Neural cell (in vitro differentiated cells): ENCODE data around the gene ZFP69. TPM values are rescaled to one million over a fixed set of nuclear protein-coding genes. Genes with fewer than 3 reads are reported as not detected.

Experiments
- H2AFZ ChIP-seq: fragments of 200-600, 300-800 bp; sonication (generic), shearing (Covaris generic); 2 replicates; pipeline ENCODE4 v1.6.0; 2014; ENCODE audit warnings: low read depth, mild to moderate bottlenecking, antibody characterized with exemption, low read length, moderate library complexity
- H3F3A ChIP-seq: fragments of 200-600 bp; shearing (Covaris generic); 2 replicates; pipeline ENCODE4 v1.6.1; 2016; ENCODE audit warnings: mild to moderate bottlenecking, moderate library complexity, mixed read lengths, antibody characterized with exemption, low read length; ENCODE audit not compliant: insufficient read depth, poor library complexity, severe bottlenecking
- H3K27ac ChIP-seq: fragments of 200-600, 300-800 bp; sonication (generic), shearing (Covaris generic); 2 replicates; pipeline ENCODE4 v1.5.1; 2014; ENCODE audit warnings: mild to moderate bottlenecking, low read length, moderate library complexity
- H3K27me3 ChIP-seq: fragments of 300-800, 200-600 bp; sonication (generic), shearing (Covaris generic); 2 replicates; pipeline ENCODE4 v1.6.0; 2014; ENCODE audit warnings: mild to moderate bottlenecking, low read depth, low read length, moderate library complexity; ENCODE audit not compliant: insufficient read depth
- H3K36me3 ChIP-seq: fragments of 300-800, 200-600 bp; sonication (generic), shearing (Covaris generic); 2 replicates; pipeline ENCODE4 v1.5.1; 2014; ENCODE audit warnings: mild to moderate bottlenecking, antibody characterized with exemption, low read length, moderate library complexity; ENCODE audit not compliant: insufficient read depth
- H3K4me2 ChIP-seq: fragments of 300-800, 200-600 bp; sonication (generic), shearing (Covaris generic); 2 replicates; pipeline ENCODE4 v1.6.0; 2014; ENCODE audit warnings: mild to moderate bottlenecking, low read length
- H3K4me3 ChIP-seq: fragments of 300-800, 200-600 bp; sonication (generic), shearing (Covaris generic); 2 replicates; pipeline ENCODE4 v1.5.1; 2014; ENCODE audit warnings: mild to moderate bottlenecking, low read length, moderate library complexity
- H3K79me2 ChIP-seq: fragments of 200-600 bp; shearing (Covaris generic); replicated peaks from 2 replicates; pipeline ENCODE4 v1.6.0; 2014; ENCODE audit warnings: mild to moderate bottlenecking, low read length, moderate library complexity; ENCODE audit not compliant: insufficient read depth
- H3K9ac ChIP-seq: fragments of 300-800, 200-600 bp; sonication (generic), shearing (Covaris generic); 2 replicates; pipeline ENCODE4 v1.6.1; 2016; ENCODE audit warnings: mild to moderate bottlenecking, low read length, mixed read lengths
- H3K9me2 ChIP-seq: fragments of 200-600 bp; shearing (Covaris generic); 2 replicates; pipeline ENCODE4 v1.6.1; 2016; ENCODE audit warnings: mild to moderate bottlenecking, low read length, mixed read lengths; ENCODE audit not compliant: insufficient read depth
- H3K9me3 ChIP-seq: fragments of 200-600, 300-800 bp; sonication (generic), shearing (Covaris generic); 2 replicates; pipeline ENCODE4 v1.6.1; 2016; ENCODE audit warnings: mild to moderate bottlenecking, mixed run types, low read length, moderate library complexity, mixed read lengths
- H4K20me1 ChIP-seq: fragments of 200-600 bp; shearing (Covaris generic); 2 replicates; pipeline ENCODE4 v1.6.1; 2016; ENCODE audit warnings: mild to moderate bottlenecking, mixed run types; ENCODE audit not compliant: insufficient read depth
- EP300 ChIP-seq: fragments of 450-650 bp; conservative IDR thresholded peaks from 2 replicates; pipeline ENCODE4 v1.6.1; 2014; ENCODE audit warnings: antibody characterized with exemption, mild to moderate bottlenecking, moderate library complexity; ENCODE audit not compliant: poor library complexity, severe bottlenecking
- EZH2 ChIP-seq: fragments of 200-600, 300-800 bp; shearing (Covaris generic), sonication (generic); IDR thresholded peaks from 2 replicates; pipeline ENCODE4 v1.6.1; 2014; ENCODE audit warnings: antibody characterized with exemption, low read length, borderline replicate concordance, mild to moderate bottlenecking; ENCODE audit not compliant: insufficient read depth, poor library complexity, severe bottlenecking
- MXI1 ChIP-seq: fragments of 450-650 bp; conservative IDR thresholded peaks from 2 replicates; pipeline ENCODE4 v1.6.1; 2014; ENCODE audit warnings: antibody characterized with exemption, mild to moderate bottlenecking; ENCODE audit not compliant: poor library complexity, severe bottlenecking
- POLR2AphosphoS5 ChIP-seq: IDR thresholded peaks from 2 replicates; pipeline ENCODE4 v1.6.1; 2012
- RAD21 ChIP-seq: fragments of 450-650 bp; conservative IDR thresholded peaks from 2 replicates; pipeline ENCODE4 v1.6.1; 2014; ENCODE audit warnings: antibody characterized with exemption, mild to moderate bottlenecking, moderate library complexity
- SMC3 ChIP-seq: fragments of 450-650 bp; conservative IDR thresholded peaks from 2 replicates; pipeline ENCODE4 v1.6.1; 2014; ENCODE audit warnings: antibody characterized with exemption, mild to moderate bottlenecking, moderate library complexity; ENCODE audit not compliant: poor library complexity
- TAF1 ChIP-seq: IDR thresholded peaks from 2 replicates; pipeline ENCODE4 v1.6.1; 2012; ENCODE audit warnings: low read depth
- polyA plus RNA-seq: library from polyadenylated mRNA; depleted of rRNA; stranded (reverse); fragments of >200 nt; gene quantifications from 2 replicates; pipeline ENCODE4 v1.2.3, GENCODE V29; 2014
- TF ChIP-seq, protein P1 (sequence below): fragments of 450-650 bp; IDR thresholded peaks from 2 replicates; pipeline ENCODE4 v1.5.1; 2014; ENCODE audit warnings: antibody characterized with exemption, mild to moderate bottlenecking, moderate library complexity; ENCODE audit not compliant: poor library complexity, severe bottlenecking
- TF ChIP-seq, protein P2 (sequence below): IDR thresholded peaks from 2 replicates; pipeline ENCODE4 v1.6.1; 2012; ENCODE audit warnings: borderline replicate concordance

The ZFP69 gene
- polyA plus RNA-seq, 1 donor from 2014 or later, result 12.3 TPM

DNA sequence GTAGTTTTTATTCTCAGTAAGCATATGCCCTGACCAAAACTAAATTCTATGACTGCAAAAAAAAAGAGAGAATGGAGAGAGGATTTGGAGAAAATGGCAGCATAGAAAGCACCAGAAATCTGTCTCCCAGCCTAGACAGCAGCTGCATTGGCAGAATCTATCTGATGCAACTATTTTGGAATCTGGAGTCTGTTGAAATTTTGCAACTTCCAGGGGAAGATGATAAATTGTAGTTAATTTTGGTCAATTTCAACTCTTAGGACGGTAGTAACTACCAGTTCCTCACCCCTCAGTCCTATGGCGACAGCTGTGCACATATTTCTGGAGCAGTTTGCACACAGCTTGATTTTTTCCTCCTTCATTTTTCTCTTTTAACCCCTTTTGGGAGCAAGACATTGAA is 42.4 kb downstream of the ZFP69 start (continued):
- TF ChIP-seq, protein P1, sequence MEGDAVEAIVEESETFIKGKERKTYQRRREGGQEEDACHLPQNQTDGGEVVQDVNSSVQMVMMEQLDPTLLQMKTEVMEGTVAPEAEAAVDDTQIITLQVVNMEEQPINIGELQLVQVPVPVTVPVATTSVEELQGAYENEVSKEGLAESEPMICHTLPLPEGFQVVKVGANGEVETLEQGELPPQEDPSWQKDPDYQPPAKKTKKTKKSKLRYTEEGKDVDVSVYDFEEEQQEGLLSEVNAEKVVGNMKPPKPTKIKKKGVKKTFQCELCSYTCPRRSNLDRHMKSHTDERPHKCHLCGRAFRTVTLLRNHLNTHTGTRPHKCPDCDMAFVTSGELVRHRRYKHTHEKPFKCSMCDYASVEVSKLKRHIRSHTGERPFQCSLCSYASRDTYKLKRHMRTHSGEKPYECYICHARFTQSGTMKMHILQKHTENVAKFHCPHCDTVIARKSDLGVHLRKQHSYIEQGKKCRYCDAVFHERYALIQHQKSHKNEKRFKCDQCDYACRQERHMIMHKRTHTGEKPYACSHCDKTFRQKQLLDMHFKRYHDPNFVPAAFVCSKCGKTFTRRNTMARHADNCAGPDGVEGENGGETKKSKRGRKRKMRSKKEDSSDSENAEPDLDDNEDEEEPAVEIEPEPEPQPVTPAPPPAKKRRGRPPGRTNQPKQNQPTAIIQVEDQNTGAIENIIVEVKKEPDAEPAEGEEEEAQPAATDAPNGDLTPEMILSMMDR, result no peak

DNA sequence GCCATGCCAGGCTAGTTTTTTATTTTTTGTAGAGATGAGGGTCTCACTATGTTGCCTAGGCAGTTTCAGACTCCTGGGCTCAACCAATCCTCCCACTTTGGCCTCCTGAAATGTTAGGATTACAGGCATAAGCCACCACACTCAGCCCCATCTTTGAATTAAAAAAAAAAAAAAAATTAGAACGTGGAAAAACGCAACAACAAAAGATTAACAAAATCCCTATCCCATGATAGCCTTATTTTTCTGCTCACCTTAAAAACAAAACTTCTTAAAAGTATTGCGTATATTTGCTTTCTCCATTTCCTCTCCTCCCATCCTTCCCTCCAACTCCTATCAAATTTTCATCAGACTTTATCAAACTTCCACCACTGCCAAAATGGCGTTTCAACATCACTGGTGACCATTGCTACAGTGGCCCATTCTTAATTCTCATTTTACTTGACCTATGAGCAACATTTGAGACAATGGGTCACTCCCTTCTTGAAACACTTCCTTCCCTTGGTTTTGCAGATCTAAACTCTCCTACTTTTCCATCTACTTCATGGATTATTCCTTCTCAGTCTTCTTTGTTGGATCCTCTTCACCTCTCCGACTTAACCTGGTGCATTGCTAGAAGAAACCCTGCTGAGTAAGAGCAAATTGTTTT is 53.8 kb downstream of the ZFP69 start:
- no peaks in the 10 kb centered on the region for H3K36me3 ChIP-seq
- peak overlapping the region; percentile 75 for H3K9ac ChIP-seq
- H3K9me2 ChIP-seq, result no peaks in the 10 kb centered on the region
- H2AFZ ChIP-seq, result peak overlapping the region; percentile 100
- no peaks in the 10 kb centered on the region for H3K9me3 ChIP-seq
- peak overlapping the region; percentile 71 for H3K4me2 ChIP-seq
- TF ChIP-seq, protein P1, result no peak
- TF ChIP-seq TAF1, result no peak
- TF ChIP-seq EP300, result no peak
- TF ChIP-seq SMC3, result no peak
- TF ChIP-seq POLR2AphosphoS5, result no peak
- TF ChIP-seq, protein P2, sequence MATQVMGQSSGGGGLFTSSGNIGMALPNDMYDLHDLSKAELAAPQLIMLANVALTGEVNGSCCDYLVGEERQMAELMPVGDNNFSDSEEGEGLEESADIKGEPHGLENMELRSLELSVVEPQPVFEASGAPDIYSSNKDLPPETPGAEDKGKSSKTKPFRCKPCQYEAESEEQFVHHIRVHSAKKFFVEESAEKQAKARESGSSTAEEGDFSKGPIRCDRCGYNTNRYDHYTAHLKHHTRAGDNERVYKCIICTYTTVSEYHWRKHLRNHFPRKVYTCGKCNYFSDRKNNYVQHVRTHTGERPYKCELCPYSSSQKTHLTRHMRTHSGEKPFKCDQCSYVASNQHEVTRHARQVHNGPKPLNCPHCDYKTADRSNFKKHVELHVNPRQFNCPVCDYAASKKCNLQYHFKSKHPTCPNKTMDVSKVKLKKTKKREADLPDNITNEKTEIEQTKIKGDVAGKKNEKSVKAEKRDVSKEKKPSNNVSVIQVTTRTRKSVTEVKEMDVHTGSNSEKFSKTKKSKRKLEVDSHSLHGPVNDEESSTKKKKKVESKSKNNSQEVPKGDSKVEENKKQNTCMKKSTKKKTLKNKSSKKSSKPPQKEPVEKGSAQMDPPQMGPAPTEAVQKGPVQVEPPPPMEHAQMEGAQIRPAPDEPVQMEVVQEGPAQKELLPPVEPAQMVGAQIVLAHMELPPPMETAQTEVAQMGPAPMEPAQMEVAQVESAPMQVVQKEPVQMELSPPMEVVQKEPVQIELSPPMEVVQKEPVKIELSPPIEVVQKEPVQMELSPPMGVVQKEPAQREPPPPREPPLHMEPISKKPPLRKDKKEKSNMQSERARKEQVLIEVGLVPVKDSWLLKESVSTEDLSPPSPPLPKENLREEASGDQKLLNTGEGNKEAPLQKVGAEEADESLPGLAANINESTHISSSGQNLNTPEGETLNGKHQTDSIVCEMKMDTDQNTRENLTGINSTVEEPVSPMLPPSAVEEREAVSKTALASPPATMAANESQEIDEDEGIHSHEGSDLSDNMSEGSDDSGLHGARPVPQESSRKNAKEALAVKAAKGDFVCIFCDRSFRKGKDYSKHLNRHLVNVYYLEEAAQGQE, result no peak
- no peak for TF ChIP-seq EZH2
- TF ChIP-seq RAD21, result no peak
- no peak for TF ChIP-seq MXI1
- no peaks in the 10 kb centered on the region for H3K79me2 ChIP-seq
- H3K4me3 ChIP-seq, result peak overlapping the region; percentile 76
- peak overlapping the region; percentile 84 for H3K27ac ChIP-seq
- H3K27me3 ChIP-seq, result no peaks in the 10 kb centered on the region
- no peaks in the 10 kb centered on the region for H4K20me1 ChIP-seq
- H3F3A ChIP-seq, result no peaks in the 10 kb centered on the region
